HCT116 (cell line): ENCODE data around the gene TNIK.

Experiments
- EGR1 ChIP-seq: IDR thresholded peaks from 2 replicates; pipeline ENCODE4 v1.6.1; 2012; ENCODE audit warnings: low read depth
- EZH2 ChIP-seq: fragments of 200-600 bp; sonication (generic); IDR thresholded peaks from 2 replicates; pipeline ENCODE4 v1.6.1; 2017; ENCODE audit warnings: antibody characterized with exemption, mixed run types
- FOSL1 ChIP-seq: IDR thresholded peaks from 2 replicates; pipeline ENCODE4 v1.6.1; 2012; ENCODE audit warnings: low read depth
- MAX ChIP-seq: IDR thresholded peaks from 2 replicates; pipeline ENCODE4 v1.6.1; 2012
- POLR2A ChIP-seq: IDR thresholded peaks from 2 replicates; pipeline ENCODE4 v1.7.0; 2011; ENCODE audit warnings: borderline replicate concordance; ENCODE audit not compliant: insufficient read depth, insufficient read length; ENCODE audit errors: extremely low read depth
- POLR2AphosphoS5 ChIP-seq: IDR thresholded peaks from 2 replicates; pipeline ENCODE4 v1.6.1; 2011; ENCODE audit warnings: mild to moderate bottlenecking, low read depth, low read length, moderate library complexity
- RAD21 ChIP-seq: IDR thresholded peaks from 2 replicates; pipeline ENCODE4 v1.6.1; 2012; ENCODE audit warnings: low read depth, mild to moderate bottlenecking
- SP1 ChIP-seq: IDR thresholded peaks from 2 replicates; pipeline ENCODE4 v1.6.1; 2012; ENCODE audit warnings: low read depth
- ZFX ChIP-seq: fragments of 450-650 bp; IDR thresholded peaks from 2 replicates; pipeline ENCODE4 v1.6.1; 2017
- TF ChIP-seq, protein P1 (sequence below), 3 experiments: fragments of 200-600 bp in 1 of 3; sonication (generic) in 1 of 3; IDR thresholded peaks in 2 of 3; conservative IDR thresholded peaks in 1 of 3; 2 replicates each; pipeline ENCODE4 v1.5.1; 2012 to 2017; ENCODE audit warnings: low read depth in 2 of 3, low read length in 2 of 3, antibody characterized with exemption in 1 of 3, borderline replicate concordance in 1 of 3, control low read depth in 1 of 3, mild to moderate bottlenecking in 1 of 3, mixed read lengths in 1 of 3, mixed run types in 1 of 3, moderate library complexity in 1 of 3; ENCODE audit not compliant: insufficient read depth in 1 of 3

GRCh38 chr3:171412054-171412453, 48.2 kb downstream of the TNIK start:
- TF ChIP-seq ZFX (no peak), EZH2 (no peak), POLR2AphosphoS5 (no peak), POLR2A (no peak), RAD21 (no peak), MAX (no peak), FOSL1 (no peak), EGR1 (no peak), SP1 (no peak)
- TF ChIP-seq, protein P1, sequence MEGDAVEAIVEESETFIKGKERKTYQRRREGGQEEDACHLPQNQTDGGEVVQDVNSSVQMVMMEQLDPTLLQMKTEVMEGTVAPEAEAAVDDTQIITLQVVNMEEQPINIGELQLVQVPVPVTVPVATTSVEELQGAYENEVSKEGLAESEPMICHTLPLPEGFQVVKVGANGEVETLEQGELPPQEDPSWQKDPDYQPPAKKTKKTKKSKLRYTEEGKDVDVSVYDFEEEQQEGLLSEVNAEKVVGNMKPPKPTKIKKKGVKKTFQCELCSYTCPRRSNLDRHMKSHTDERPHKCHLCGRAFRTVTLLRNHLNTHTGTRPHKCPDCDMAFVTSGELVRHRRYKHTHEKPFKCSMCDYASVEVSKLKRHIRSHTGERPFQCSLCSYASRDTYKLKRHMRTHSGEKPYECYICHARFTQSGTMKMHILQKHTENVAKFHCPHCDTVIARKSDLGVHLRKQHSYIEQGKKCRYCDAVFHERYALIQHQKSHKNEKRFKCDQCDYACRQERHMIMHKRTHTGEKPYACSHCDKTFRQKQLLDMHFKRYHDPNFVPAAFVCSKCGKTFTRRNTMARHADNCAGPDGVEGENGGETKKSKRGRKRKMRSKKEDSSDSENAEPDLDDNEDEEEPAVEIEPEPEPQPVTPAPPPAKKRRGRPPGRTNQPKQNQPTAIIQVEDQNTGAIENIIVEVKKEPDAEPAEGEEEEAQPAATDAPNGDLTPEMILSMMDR (IDR thresholded peaks at IDR 0.05 in 2 of 3, conservative IDR thresholded peaks at IDR 0.05 in 1 of 3; ENCODE audit: borderline replicate concordance in 1 of 3, insufficient read depth in 1 of 3, low read depth in 2 of 3, low read length in 2 of 3): no peak
